Fibroblast of lung (primary cell): ENCODE data around the gene IGFLR1. TPM values are rescaled to one million over a fixed set of nuclear protein-coding genes. Genes with fewer than 3 reads are reported as not detected.

Experiments used
- DNase-seq, 2 donors: peaks; one replicate each; pipeline versions ENCODE4 v3.0.0 to v3.0.0-alpha.2; 2010; ENCODE audit warnings: low read depth in 2 of 2
- H2AFZ ChIP-seq: 2 replicates; pipeline ENCODE4 v1.5.1; 2012; ENCODE audit warnings: low read length, control low read depth, inconsistent platforms
- H3K27ac ChIP-seq: 2 replicates; pipeline ENCODE4 v1.5.1; 2011; ENCODE audit warnings: low read length, control low read depth; ENCODE audit not compliant: insufficient read depth
- H3K27me3 ChIP-seq: 2 replicates; pipeline ENCODE4 v1.5.1; 2011; ENCODE audit warnings: mild to moderate bottlenecking, low read length; ENCODE audit not compliant: control insufficient read depth, insufficient read depth
- H3K36me3 ChIP-seq: 2 replicates; pipeline ENCODE4 v1.5.1; 2011; ENCODE audit warnings: low read length; ENCODE audit not compliant: control insufficient read depth, insufficient read depth
- H3K4me1 ChIP-seq: 2 replicates; pipeline ENCODE4 v1.5.1; 2011; ENCODE audit warnings: low read length; ENCODE audit not compliant: control insufficient read depth, insufficient read depth; ENCODE audit errors: extremely low read depth
- H3K4me2 ChIP-seq: 2 replicates; pipeline ENCODE4 v1.5.1; 2011; ENCODE audit warnings: low read length, control low read depth; ENCODE audit not compliant: insufficient read depth; ENCODE audit errors: extremely low read depth
- H3K4me3 ChIP-seq, 4 experiments: fragments of 200-600 bp in 1 of 4; sonication (generic) in 1 of 4; replicated peaks in 1 of 4; 2 replicates each; pipeline ENCODE4 v1.5.1; 2011 to 2016; ENCODE audit warnings: low read length in 4 of 4, low read depth in 3 of 4, mild to moderate bottlenecking in 3 of 4, control low read depth in 2 of 4, inconsistent platforms in 1 of 4, mixed read lengths in 1 of 4; ENCODE audit not compliant: insufficient read depth in 1 of 4; ENCODE audit errors: control extremely low read depth in 1 of 4
- H3K79me2 ChIP-seq: 2 replicates; pipeline ENCODE4 v1.5.1; 2012; ENCODE audit warnings: mild to moderate bottlenecking, low read length, inconsistent platforms; ENCODE audit not compliant: control insufficient read depth, insufficient read depth
- H3K9ac ChIP-seq: 2 replicates; pipeline ENCODE4 v1.5.1; 2011; ENCODE audit warnings: mild to moderate bottlenecking, low read length, control low read depth; ENCODE audit not compliant: insufficient read depth
- H3K9me3 ChIP-seq: 2 replicates; pipeline ENCODE4 v1.5.1; 2012; ENCODE audit warnings: low read depth, low read length; ENCODE audit not compliant: control insufficient read depth, insufficient read depth
- H4K20me1 ChIP-seq: 2 replicates; pipeline ENCODE4 v1.5.1; 2011; ENCODE audit warnings: low read length; ENCODE audit not compliant: control insufficient read depth, insufficient read depth; ENCODE audit errors: extremely low read depth
- EZH2 ChIP-seq: IDR thresholded peaks from 2 replicates; pipeline ENCODE4 v1.5.1; 2012; ENCODE audit warnings: low read length, control low read depth, mild to moderate bottlenecking; ENCODE audit errors: missing control alignments
- polyA plus RNA-seq, 2 donors: library from polyadenylated mRNA; depleted of rRNA in 1 of 2; stranded (reverse) in 1 of 2; unstranded in 1 of 2; fragments of >200 nt; gene quantifications; 2 replicates each; pipeline ENCODE4 v1.2.1, GENCODE V29; 2011 to 2012; ENCODE audit warnings: missing spikeins in 1 of 2
- total RNA-seq: library from RNA; depleted of rRNA; stranded (reverse); fragments of >200 nt; gene quantifications from 2 replicates; pipeline ENCODE4 v1.2.1, GENCODE V29; 2014
- TF ChIP-seq, protein P1 (sequence below), 2 donors: IDR thresholded peaks in 1 of 2; conservative IDR thresholded peaks in 1 of 2; 1 replicate in 1 of 2; 2 replicates in 1 of 2; pipeline ENCODE4 v1.5.1; 2011 to 2012; ENCODE audit warnings: low read length in 2 of 2, control low read depth in 1 of 2, inconsistent platforms in 1 of 2, low read depth in 1 of 2, mild to moderate bottlenecking in 1 of 2

Gene IGFLR1
- total and polyA plus RNA-seq, 2 donors (not counting 1 experiment from before 2014, with no cell fraction given): 0.17 to 0.75 TPM

DNA sequence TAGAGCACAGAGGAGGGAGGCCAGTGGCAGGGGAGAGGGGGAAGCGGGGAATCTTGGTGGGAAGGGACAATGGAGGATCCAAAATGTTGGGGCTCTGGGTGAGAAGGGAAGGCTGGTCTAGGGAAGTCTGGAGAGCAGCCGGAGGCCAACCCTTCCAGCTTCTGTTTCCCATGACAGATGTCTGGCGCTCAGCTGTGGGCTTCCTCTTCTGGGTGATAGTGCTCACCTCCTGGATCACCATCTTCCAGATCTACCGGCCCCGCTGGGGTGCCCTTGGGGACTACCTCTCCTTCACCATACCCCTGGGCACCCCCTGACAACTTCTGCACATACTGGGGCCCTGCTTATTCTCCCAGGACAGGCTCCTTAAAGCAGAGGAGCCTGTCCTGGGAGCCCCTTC, 4.3 kb upstream of the IGFLR1 start:
- Histone ChIP-seq H3K4me3 (peak overlapping the region in 2 of 4 experiments; percentile 72 to 91), H3K27me3 (no peaks in the 10 kb centered on the region), H4K20me1 (no peaks in the 10 kb centered on the region), H3K9me3 (no peaks in the 10 kb centered on the region), H3K9ac (no peak overlapping the region), H3K4me1 (peaks cover 6% of the 10 kb centered on the region), H3K36me3 (no peaks in the 10 kb centered on the region), H2AFZ (no peak overlapping the region), H3K27ac (no peak overlapping the region), H3K4me2 (peak overlapping the region; percentile 86), H3K79me2 (peaks cover 24% of the 10 kb centered on the region)
- no peak for DNase-seq
- TF ChIP-seq, protein P1, sequence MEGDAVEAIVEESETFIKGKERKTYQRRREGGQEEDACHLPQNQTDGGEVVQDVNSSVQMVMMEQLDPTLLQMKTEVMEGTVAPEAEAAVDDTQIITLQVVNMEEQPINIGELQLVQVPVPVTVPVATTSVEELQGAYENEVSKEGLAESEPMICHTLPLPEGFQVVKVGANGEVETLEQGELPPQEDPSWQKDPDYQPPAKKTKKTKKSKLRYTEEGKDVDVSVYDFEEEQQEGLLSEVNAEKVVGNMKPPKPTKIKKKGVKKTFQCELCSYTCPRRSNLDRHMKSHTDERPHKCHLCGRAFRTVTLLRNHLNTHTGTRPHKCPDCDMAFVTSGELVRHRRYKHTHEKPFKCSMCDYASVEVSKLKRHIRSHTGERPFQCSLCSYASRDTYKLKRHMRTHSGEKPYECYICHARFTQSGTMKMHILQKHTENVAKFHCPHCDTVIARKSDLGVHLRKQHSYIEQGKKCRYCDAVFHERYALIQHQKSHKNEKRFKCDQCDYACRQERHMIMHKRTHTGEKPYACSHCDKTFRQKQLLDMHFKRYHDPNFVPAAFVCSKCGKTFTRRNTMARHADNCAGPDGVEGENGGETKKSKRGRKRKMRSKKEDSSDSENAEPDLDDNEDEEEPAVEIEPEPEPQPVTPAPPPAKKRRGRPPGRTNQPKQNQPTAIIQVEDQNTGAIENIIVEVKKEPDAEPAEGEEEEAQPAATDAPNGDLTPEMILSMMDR (conservative IDR thresholded peaks at IDR 0.05 in 1 of 2, IDR thresholded peaks at IDR 0.05 in 1 of 2; ENCODE audit: low read depth in 1 of 2, low read length in 2 of 2): no peak
- TF ChIP-seq EZH2: no peak

DNA sequence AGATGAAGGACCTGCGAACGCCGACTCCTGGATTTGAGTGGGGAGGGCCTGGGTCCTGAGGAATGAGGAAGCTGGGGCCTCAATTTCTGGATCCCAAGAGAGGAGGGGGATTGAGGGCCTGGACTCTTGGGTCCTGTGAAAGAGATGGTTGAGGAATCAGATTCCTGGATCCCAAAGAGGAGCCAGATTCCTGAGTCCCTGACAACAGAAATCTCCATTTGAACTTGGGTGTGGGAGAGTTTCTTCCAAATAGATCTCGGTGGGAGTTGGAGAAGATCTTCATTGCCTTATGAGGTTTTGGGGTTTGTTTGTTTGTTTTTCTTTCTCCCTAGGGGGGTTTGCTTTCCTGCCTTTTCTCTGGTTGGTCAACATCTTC, 3.8 kb upstream of the IGFLR1 start:
- Histone ChIP-seq H3K4me1 (peaks cover 6% of the 10 kb centered on the region), H3K9me3 (no peaks in the 10 kb centered on the region), H2AFZ (no peak overlapping the region), H3K4me2 (peak overlapping the region; percentile 86), H3K79me2 (peaks cover 24% of the 10 kb centered on the region), H3K27ac (peak overlapping the region; percentile 95), H3K36me3 (no peaks in the 10 kb centered on the region), H4K20me1 (no peaks in the 10 kb centered on the region), H3K4me3 (peak overlapping the region; percentile 72 to 91 (median 82)), H3K27me3 (no peaks in the 10 kb centered on the region), H3K9ac (peak overlapping the region; percentile 60)
- no peak for DNase-seq
- no peak for TF ChIP-seq EZH2
- TF ChIP-seq, protein P1 (conservative IDR thresholded peaks at IDR 0.05 in 1 of 2, IDR thresholded peaks at IDR 0.05 in 1 of 2; ENCODE audit: low read depth in 1 of 2, low read length in 2 of 2): no peak

DNA sequence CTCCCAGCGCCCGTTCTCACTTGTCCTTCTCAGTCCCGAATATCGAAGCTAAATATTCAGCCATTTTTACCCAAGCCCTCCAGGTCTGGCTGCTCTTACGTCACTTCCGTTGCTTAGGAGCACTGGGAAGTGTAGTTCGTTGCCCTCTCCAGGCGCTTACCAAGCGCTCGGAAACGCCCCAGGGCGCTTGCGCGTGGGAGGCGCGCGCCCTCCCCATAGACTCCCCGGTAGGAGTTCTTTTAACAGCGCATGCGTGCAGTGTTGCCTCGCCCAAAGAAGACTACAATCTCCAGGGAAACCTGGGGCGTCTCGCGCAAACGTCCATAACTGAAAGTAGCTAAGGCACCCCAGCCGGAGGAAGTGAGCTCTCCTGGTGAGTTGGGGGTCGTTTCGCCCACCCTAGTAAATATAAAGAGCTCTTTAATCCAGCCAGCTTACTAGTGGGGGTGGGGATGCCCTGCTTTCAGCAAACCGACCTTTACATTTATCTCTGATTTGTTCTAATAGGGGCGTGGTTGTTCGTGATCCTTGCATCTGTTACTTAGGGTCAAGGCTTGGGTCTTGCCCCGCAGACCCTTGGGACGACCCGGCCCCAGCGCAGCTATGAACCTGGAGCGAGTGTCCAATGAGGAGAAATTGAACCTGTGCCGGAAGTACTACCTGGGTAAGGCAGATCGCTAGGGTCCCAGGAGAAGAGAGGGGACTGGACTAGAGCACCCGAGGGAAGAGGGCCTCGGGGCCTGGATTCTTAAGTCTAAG, 3.3 kb upstream of the IGFLR1 start, which contains the start of the genes PSENEN and U2AF1L4:
TSS of gene PSENEN (plus strand) at position 324 of the 759 bp plus-strand sequence. CDS start at position 604, 280 bp downstream.
TSS of gene U2AF1L4 (minus strand) at position 91 of the 759 bp plus-strand sequence. CDS start at position 64, 27 bp downstream.
- Histone ChIP-seq H4K20me1 (no peaks in the 10 kb centered on the region), H3K27me3 (no peaks in the 10 kb centered on the region), H3K27ac (peak within 1 kb of the TSS; percentile 95), H3K4me3 (peak within 1 kb of the TSS; percentile 72 to 91 (median 82)), H3K36me3 (no peaks in the 10 kb centered on the region), H3K4me2 (peak within 1 kb of the TSS; percentile 89), H3K9me3 (no peaks in the 10 kb centered on the region), H3K79me2 (peaks cover 24% of the 10 kb centered on the region), H3K4me1 (peaks cover 8% of the 10 kb centered on the region), H3K9ac (peak within 1 kb of the TSS; percentile 94), H2AFZ (peak within 1 kb of the TSS; percentile 73)
- peak; percentile 99 to 100 for DNase-seq
- TF ChIP-seq EZH2: no peak
- TF ChIP-seq, protein P1 (conservative IDR thresholded peaks at IDR 0.05 in 1 of 2, IDR thresholded peaks at IDR 0.05 in 1 of 2; ENCODE audit: low read depth in 1 of 2, low read length in 2 of 2): no peak
